HepG2 (cell line): ENCODE data around the gene TANGO2. TPM values are rescaled to one million over a fixed set of nuclear protein-coding genes. Genes with fewer than 3 reads are reported as not detected.

Experiments
- AGO2 ChIP-seq: fragments of 200-400 bp; formaldehyde crosslinking; optimal IDR thresholded peaks from 2 replicates; pipeline ENCODE3; 2017; ENCODE audit warnings: mild to moderate bottlenecking, low read depth, low read length, moderate library complexity
- GTF2F1 ChIP-seq: fragments of 150-350 bp; IDR thresholded peaks from 2 replicates; pipeline ENCODE4 v1.6.1; 2014; ENCODE audit warnings: low read length
- JUND ChIP-seq: sonication (generic); formaldehyde crosslinking; IDR thresholded peaks from 2 replicates; pipeline ENCODE4 v1.8.0; 2022; ENCODE audit warnings: mild to moderate bottlenecking, missing genetic modification reagents
- MAZ ChIP-seq, 2 experiments: sonication (generic) in 1 of 2; formaldehyde crosslinking in 1 of 2; IDR thresholded peaks; 2 replicates each; pipeline versions ENCODE4 v1.5.0 to v1.6.1; 2012 to 2020; ENCODE audit warnings: low read depth in 2 of 2, mild to moderate bottlenecking in 2 of 2, borderline replicate concordance in 1 of 2, improper control_type of control experiment in 1 of 2, low read length in 1 of 2, missing genetic modification reagents in 1 of 2, moderate library complexity in 1 of 2
- MTF2 ChIP-seq: sonication (generic); formaldehyde crosslinking; IDR thresholded peaks from 2 replicates; pipeline ENCODE4 v1.5.0; 2020; ENCODE audit warnings: missing genetic modification reagents, borderline replicate concordance
- PHF20 ChIP-seq: sonication (generic); formaldehyde crosslinking; IDR thresholded peaks from 2 replicates; pipeline ENCODE4 v1.5.0; 2020; ENCODE audit warnings: mild to moderate bottlenecking, missing genetic modification reagents
- POLR2A ChIP-seq, 2 experiments: IDR thresholded peaks; 2 replicates each; pipeline ENCODE4 v1.6.1; 2011; ENCODE audit warnings: low read depth in 2 of 2, low read length in 2 of 2, mild to moderate bottlenecking in 1 of 2, moderate library complexity in 1 of 2; ENCODE audit not compliant: insufficient read depth in 1 of 2
- RXRB ChIP-seq: IDR thresholded peaks from 2 replicates; pipeline ENCODE4 v1.6.1; 2016; ENCODE audit warnings: borderline replicate concordance, missing genetic modification reagents, missing compliant biosample characterization
- SMAD9 ChIP-seq: sonication (generic); formaldehyde crosslinking; IDR thresholded peaks from 2 replicates; pipeline ENCODE4 v1.5.1; 2020; ENCODE audit warnings: mild to moderate bottlenecking, missing genetic modification reagents
- SNRNP70 ChIP-seq: fragments of 200-400 bp; formaldehyde crosslinking; IDR thresholded peaks from 2 replicates; pipeline ENCODE4 v1.6.1; 2017; ENCODE audit warnings: mild to moderate bottlenecking, low read depth, low read length, moderate library complexity
- SOX13 ChIP-seq, 3 experiments: fragments of 450-650 bp in 1 of 3; sonication (generic) in 1 of 3; formaldehyde crosslinking in 1 of 3; IDR thresholded peaks in 2 of 3; conservative IDR thresholded peaks in 1 of 3; 2 replicates each; pipeline versions ENCODE4 v1.5.0 to v1.6.1; 2016 to 2020; ENCODE audit warnings: antibody characterized with exemption in 1 of 3, mild to moderate bottlenecking in 1 of 3, missing compliant biosample characterization in 1 of 3, missing genetic modification reagents in 1 of 3, moderate library complexity in 1 of 3
- SP1 ChIP-seq, 2 experiments: fragments of 450-650 bp in 1 of 2; sonication (generic) in 1 of 2; formaldehyde crosslinking in 1 of 2; IDR thresholded peaks; 2 replicates each; pipeline versions ENCODE4 v1.4.0 to v1.6.1; 2016 to 2020; ENCODE audit warnings: missing genetic modification reagents in 1 of 2
- TERF1 ChIP-seq: sonication (generic); formaldehyde crosslinking; IDR thresholded peaks from 2 replicates; pipeline ENCODE4 v1.8.0; 2022; ENCODE audit warnings: mild to moderate bottlenecking, missing genetic modification reagents, moderate library complexity
- ZBTB4 ChIP-seq: sonication (generic); formaldehyde crosslinking; IDR thresholded peaks from 2 replicates; pipeline ENCODE4 v1.4.0; 2020; ENCODE audit warnings: missing genetic modification reagents, mild to moderate bottlenecking, borderline replicate concordance
- ZFP36L1 ChIP-seq: sonication (generic); formaldehyde crosslinking; IDR thresholded peaks from 2 replicates; pipeline ENCODE4 v1.8.0; 2022; ENCODE audit warnings: mild to moderate bottlenecking, missing genetic modification reagents, moderate library complexity
- ZNF414 ChIP-seq: sonication (generic); formaldehyde crosslinking; IDR thresholded peaks from 2 replicates; pipeline ENCODE4 v1.5.0; 2020; ENCODE audit warnings: missing genetic modification reagents
- ZNF501 ChIP-seq: sonication (generic); formaldehyde crosslinking; IDR thresholded peaks from 2 replicates; pipeline ENCODE4 v1.5.1; 2020; ENCODE audit warnings: mild to moderate bottlenecking, moderate library complexity, missing genetic modification reagents
- ZNF503 ChIP-seq: sonication (generic); formaldehyde crosslinking; IDR thresholded peaks from 2 replicates; pipeline ENCODE4 v1.4.0; 2020; ENCODE audit warnings: missing genetic modification reagents
- ZNF773 ChIP-seq: sonication (generic); formaldehyde crosslinking; IDR thresholded peaks from 2 replicates; pipeline ENCODE4 v1.4.0; 2020; ENCODE audit warnings: missing genetic modification reagents, borderline replicate concordance
- polyA plus RNA-seq, 8 experiments: library from polyadenylated mRNA; depleted of rRNA in 3 of 8; stranded (reverse) in 7 of 8; unstranded in 1 of 8; fragments of >200 nt; fragmentation: Illumina TruSeq in 4 of 8; extraction: Trizol in 4 of 8; gene quantifications; 2 replicates each; pipeline versions ENCODE4 v1.2.1 to v1.2.3, GENCODE V29; 2011 to 2016; ENCODE audit warnings: low read depth in 4 of 8, missing spikeins in 1 of 8, mixed read lengths in 1 of 8; ENCODE audit not compliant: insufficient read depth in 1 of 8
- total RNA-seq, 5 experiments: library from RNA; depleted of rRNA; stranded (reverse); fragments of >200 nt; fragmentation: Illumina TruSeq; extraction: Trizol; gene quantifications; 2 replicates each; pipeline ENCODE4 v1.2.3, GENCODE V29; 2016; ENCODE audit warnings: low read depth in 1 of 5

TANGO2 gene
- total and polyA plus RNA-seq, 2 of the 13 experiments (the other 11 are each of a cell fraction or from before 2014, with no cell fraction given) = 12.9 to 14.8 TPM

GRCh38 chr22:19986410-19987341 lies 34.2 kb upstream of the TANGO2 start (continued):
- TF ChIP-seq SMAD9 (CRISPR knock-in tag) (no peak), ZNF501 (CRISPR knock-in tag) (peak; percentile 47; the same call in 1 of the 2 replicates), GTF2F1 (no peak), MAZ (IDR thresholded peaks at IDR 0.05; ENCODE audit: borderline replicate concordance, low read depth, low read length) (peak; percentile 61; the same call in 1 of the 2 replicates), MAZ (CRISPR knock-in tag; IDR thresholded peaks at IDR 0.05; ENCODE audit: low read depth) (no peak; the same call in 1 of the 2 replicates), TERF1 (CRISPR knock-in tag) (peak; percentile 84; the same call in 1 of the 2 replicates), SNRNP70 (no peak), ZNF773 (CRISPR knock-in tag) (no peak), MTF2 (no peak), ZNF414 (CRISPR knock-in tag) (no peak), JUND (CRISPR knock-in tag) (no peak), POLR2A (IDR thresholded peaks at IDR 0.05; ENCODE audit: insufficient read depth in 1 of 2, low read depth in 2 of 2, low read length in 2 of 2) (peak in 1 of 2 experiments; percentile 59; a peak in 1 of 4 replicates), RXRB (CRISPR knock-in tag) (no peak), ZNF503 (no peak), PHF20 (no peak), SOX13 (IDR thresholded peaks at IDR 0.05) (no peak), SOX13 (CRISPR knock-in tag; conservative IDR thresholded peaks at IDR 0.05 in 1 of 2, IDR thresholded peaks at IDR 0.05 in 1 of 2) (peak in 1 of 2 experiments; percentile 4; a peak in 1 of 4 replicates), ZFP36L1 (CRISPR knock-in tag) (no peak), ZBTB4 (no peak), AGO2 (peak; percentile 86), SP1 (IDR thresholded peaks at IDR 0.05) (no peak), SP1 (CRISPR knock-in tag; IDR thresholded peaks at IDR 0.05) (no peak)
